Endothelial cell of umbilical vein (primary cell): ENCODE measurements around the gene MYO5B. TPM values are rescaled to one million over a fixed set of nuclear protein-coding genes. Genes with fewer than 3 reads are reported as not detected.

Source experiments
- BruUV-seq: library from RNA; stranded (reverse); fragments of 400-500 nt; replicated peaks from 2 replicates; lab custom pipeline; 2021; lab: Mats Ljungman, UMichigan
- CTCF ChIA-PET: fragments of 300-600, 350-600 bp; sonication (Branson Sonifier 250); formaldehyde crosslinking; loops from one replicate; lab custom pipeline; 2021; ENCODE audit warnings: antibody characterized with exemption, inconsistent platforms; lab: Charles Lee
- POLR2A ChIA-PET: fragments of 300-600, 350-600 bp; sonication (Branson Sonifier 250); formaldehyde crosslinking; loops from one replicate; lab custom pipeline; 2021; ENCODE audit warnings: antibody characterized with exemption, inconsistent platforms; lab: Charles Lee
- DNase-seq: peaks from one replicate; pipeline ENCODE4 v3.0.0-alpha.2; 2011; ENCODE audit warnings: low read depth, low spot score
- FAIRE-seq: peaks from 2 replicates; lab custom pipeline; 2011; peaks lifted over from hg19 to GRCh38; lab: Jason Lieb, UNC
- H2AFZ ChIP-seq: 2 replicates; pipeline ENCODE4 v1.6.0; 2012; ENCODE audit warnings: low read depth, low read length, control low read depth, inconsistent platforms
- H3K27ac ChIP-seq: 2 replicates; pipeline ENCODE4 v1.5.1; 2011; ENCODE audit warnings: low read depth, mild to moderate bottlenecking, control low read depth, low read length, moderate library complexity; ENCODE audit not compliant: insufficient read depth
- H3K27me3 ChIP-seq, 2 experiments: 2 replicates each; pipeline versions ENCODE4 v1.6.0 to v1.6.1; 2011; ENCODE audit warnings: low read length in 2 of 2, mixed read lengths in 1 of 2; ENCODE audit not compliant: control insufficient read depth in 2 of 2, insufficient read depth in 2 of 2
- H3K36me3 ChIP-seq, 2 experiments: 2 replicates in 1 of 2; 3 replicates in 1 of 2; pipeline ENCODE4 v1.5.1; 2011; ENCODE audit warnings: low read length in 2 of 2, mild to moderate bottlenecking in 1 of 2, moderate library complexity in 1 of 2; ENCODE audit not compliant: control insufficient read depth in 2 of 2, insufficient read depth in 2 of 2; ENCODE audit errors: extremely low read depth in 1 of 2
- H3K4me1 ChIP-seq: 3 replicates; pipeline ENCODE4 v1.5.1; 2011; ENCODE audit warnings: mild to moderate bottlenecking, low read length; ENCODE audit not compliant: control insufficient read depth, insufficient read depth; ENCODE audit errors: extremely low read depth
- H3K4me2 ChIP-seq: 2 replicates; pipeline ENCODE4 v1.6.1; 2011; ENCODE audit warnings: low read length, control low read depth, mixed read lengths; ENCODE audit not compliant: insufficient read depth
- H3K4me3 ChIP-seq, 3 experiments: fragments of 200-600 bp in 1 of 3; sonication (generic), shearing (Covaris generic) in 1 of 3; replicated peaks in 1 of 3; 2 replicates each; pipeline ENCODE4 v1.5.1; 2011 to 2016; ENCODE audit warnings: control low read depth in 3 of 3, low read length in 3 of 3, mild to moderate bottlenecking in 2 of 3, inconsistent platforms in 1 of 3, low read depth in 1 of 3, moderate library complexity in 1 of 3; ENCODE audit not compliant: insufficient read depth in 1 of 3
- H3K79me2 ChIP-seq: 2 replicates; pipeline ENCODE4 v1.6.0; 2012; ENCODE audit warnings: low read length, inconsistent platforms; ENCODE audit not compliant: control insufficient read depth, insufficient read depth
- H3K9ac ChIP-seq: replicated peaks from 2 replicates; pipeline ENCODE3; 2011; ENCODE audit warnings: low read length, control low read depth; ENCODE audit not compliant: insufficient read depth; ENCODE audit errors: extremely low read depth
- H3K9me1 ChIP-seq: replicated peaks from 3 replicates; pipeline ENCODE4 v1.6.0; 2011; ENCODE audit warnings: mild to moderate bottlenecking, low read length; ENCODE audit not compliant: control insufficient read depth, insufficient read depth; ENCODE audit errors: extremely low read depth
- H3K9me3 ChIP-seq: replicated peaks from 2 replicates; pipeline ENCODE4 v1.5.1; 2012; ENCODE audit warnings: low read length, inconsistent platforms; ENCODE audit not compliant: control insufficient read depth, insufficient read depth
- H4K20me1 ChIP-seq: replicated peaks from 2 replicates; pipeline ENCODE3; 2011; ENCODE audit warnings: mild to moderate bottlenecking, low read length; ENCODE audit not compliant: control insufficient read depth, insufficient read depth; ENCODE audit errors: extremely low read depth
- EZH2 ChIP-seq: IDR thresholded peaks from 2 replicates; pipeline ENCODE4 v1.6.1; 2012; ENCODE audit warnings: borderline replicate concordance, low read depth, mild to moderate bottlenecking, moderate library complexity, low read length, inconsistent platforms; ENCODE audit not compliant: severe bottlenecking
- FOS ChIP-seq: IDR thresholded peaks from 2 replicates; pipeline ENCODE4 v1.6.1; 2011; ENCODE audit warnings: mild to moderate bottlenecking, low read length, moderate library complexity, borderline replicate concordance; ENCODE audit not compliant: insufficient read depth
- GATA2 ChIP-seq: IDR thresholded peaks from 2 replicates; pipeline ENCODE4 v1.7.0; 2011; ENCODE audit warnings: low read depth, mild to moderate bottlenecking, moderate library complexity, mixed read lengths, low read length; ENCODE audit not compliant: insufficient read length, insufficient read depth
- JUN ChIP-seq: IDR thresholded peaks from 2 replicates; pipeline ENCODE4 v1.6.1; 2011; ENCODE audit warnings: borderline replicate concordance, low read depth; ENCODE audit not compliant: insufficient read length, insufficient read depth
- MYC ChIP-seq: IDR thresholded peaks from one replicate; pipeline ENCODE4 v1.6.1; 2011; ENCODE audit warnings: mild to moderate bottlenecking, low read depth, low read length
- POLR2A ChIP-seq: IDR thresholded peaks from 2 replicates; pipeline ENCODE4 v1.6.1; 2012; ENCODE audit warnings: low read depth, mild to moderate bottlenecking, control low read depth, low read length
- POLR2AphosphoS5 ChIP-seq: IDR thresholded peaks from 2 replicates; pipeline ENCODE4 v1.6.1; 2012; ENCODE audit warnings: low read depth, mild to moderate bottlenecking, control low read depth, low read length, moderate library complexity; ENCODE audit not compliant: insufficient read depth
- dilution Hi-C: fragments of 300-500 bp; cut with MboI; formaldehyde crosslinking; loops from one replicate; pipeline ENCODE4 v1.15.0; 2019; ENCODE audit warnings: low sequenced_read_pairs; ENCODE audit not compliant: extremely low pct_ligation_motif_present
- intact Hi-C: fragments of 100-400 bp; cut with micrococcal nuclease; formaldehyde crosslinking; loops from one replicate; pipeline ENCODE4 v1.10.0; 2022
- polyA plus RNA-seq, 4 experiments: library from polyadenylated mRNA; depleted of rRNA in 3 of 4; stranded (reverse) in 3 of 4; unstranded in 1 of 4; fragments of >200 nt; gene quantifications; 2 replicates each; pipeline versions ENCODE4 v1.2.1 to v1.2.3, GENCODE V29; 2011 to 2012; ENCODE audit warnings: missing spikeins in 1 of 4
- total RNA-seq: library from RNA; stranded (reverse); gene quantifications from 2 replicates; pipeline ENCODE4 v1.2.3, GENCODE V29; 2021
- TF ChIP-seq, protein P1 (sequence below), 2 donors: IDR thresholded peaks; 1 replicate in 1 of 2; 2 replicates in 1 of 2; pipeline ENCODE4 v1.5.1; 2011; ENCODE audit warnings: low read length in 2 of 2, mild to moderate bottlenecking in 2 of 2, moderate library complexity in 2 of 2, control low read depth in 1 of 2, inconsistent platforms in 1 of 2, low read depth in 1 of 2; ENCODE audit not compliant: insufficient read depth in 1 of 2; ENCODE audit errors: extremely low read depth in 1 of 2
- TF ChIP-seq, protein P2 (sequence below): IDR thresholded peaks from 2 replicates; pipeline ENCODE4 v1.6.1; 2011; ENCODE audit not compliant: insufficient read depth, insufficient read length

The MYO5B gene
- total and polyA plus RNA-seq, 2 donors (not counting 3 experiments of a cell fraction or from before 2014, with no cell fraction given): 0.54 to 1.1 TPM

DNA sequence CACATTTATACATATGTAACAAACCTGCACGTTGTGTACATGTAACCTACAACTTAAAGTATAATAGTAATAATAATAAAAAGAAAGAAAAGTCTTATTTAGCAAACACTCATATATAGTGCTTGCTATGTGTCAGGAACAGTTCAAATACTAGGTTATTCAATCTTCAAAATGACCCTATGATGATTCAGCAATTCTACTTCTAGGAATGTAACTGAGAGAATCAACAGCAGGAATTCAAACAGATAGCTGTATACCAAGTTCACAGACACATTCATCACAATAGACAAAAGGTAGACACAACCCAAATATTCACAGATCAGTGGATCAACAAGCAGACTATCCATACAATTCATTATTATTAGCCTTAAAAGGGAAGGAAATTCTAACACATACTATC lies 69.5 kb downstream of the MYO5B start:
- ChIA-PET CTCF (no interaction called here), POLR2A (no interaction called here)
- intact Hi-C loops (no loop called here), dilution Hi-C loops (no loop called here)
- TF ChIP-seq EZH2 (no peak), JUN (no peak), FOS (no peak), POLR2AphosphoS5 (no peak), MYC (no peak), GATA2 (no peak), POLR2A (no peak)
- TF ChIP-seq, protein P1, sequence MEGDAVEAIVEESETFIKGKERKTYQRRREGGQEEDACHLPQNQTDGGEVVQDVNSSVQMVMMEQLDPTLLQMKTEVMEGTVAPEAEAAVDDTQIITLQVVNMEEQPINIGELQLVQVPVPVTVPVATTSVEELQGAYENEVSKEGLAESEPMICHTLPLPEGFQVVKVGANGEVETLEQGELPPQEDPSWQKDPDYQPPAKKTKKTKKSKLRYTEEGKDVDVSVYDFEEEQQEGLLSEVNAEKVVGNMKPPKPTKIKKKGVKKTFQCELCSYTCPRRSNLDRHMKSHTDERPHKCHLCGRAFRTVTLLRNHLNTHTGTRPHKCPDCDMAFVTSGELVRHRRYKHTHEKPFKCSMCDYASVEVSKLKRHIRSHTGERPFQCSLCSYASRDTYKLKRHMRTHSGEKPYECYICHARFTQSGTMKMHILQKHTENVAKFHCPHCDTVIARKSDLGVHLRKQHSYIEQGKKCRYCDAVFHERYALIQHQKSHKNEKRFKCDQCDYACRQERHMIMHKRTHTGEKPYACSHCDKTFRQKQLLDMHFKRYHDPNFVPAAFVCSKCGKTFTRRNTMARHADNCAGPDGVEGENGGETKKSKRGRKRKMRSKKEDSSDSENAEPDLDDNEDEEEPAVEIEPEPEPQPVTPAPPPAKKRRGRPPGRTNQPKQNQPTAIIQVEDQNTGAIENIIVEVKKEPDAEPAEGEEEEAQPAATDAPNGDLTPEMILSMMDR (IDR thresholded peaks at IDR 0.05; ENCODE audit: extremely low read depth in 1 of 2, insufficient read depth in 1 of 2, low read depth in 1 of 2, low read length in 2 of 2): no peak
- TF ChIP-seq, protein P2, sequence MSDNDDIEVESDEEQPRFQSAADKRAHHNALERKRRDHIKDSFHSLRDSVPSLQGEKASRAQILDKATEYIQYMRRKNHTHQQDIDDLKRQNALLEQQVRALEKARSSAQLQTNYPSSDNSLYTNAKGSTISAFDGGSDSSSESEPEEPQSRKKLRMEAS: no peak
- DNase-seq: no peak
- Histone ChIP-seq H3K9me1 (no peaks in the 10 kb centered on the region), H4K20me1 (no peaks in the 10 kb centered on the region), H3K4me1 (no peaks in the 10 kb centered on the region), H3K4me3 (no peak overlapping the region), H3K27me3 (no peaks in the 10 kb centered on the region), H3K9ac (no peak overlapping the region), H3K79me2 (no peaks in the 10 kb centered on the region), H3K4me2 (no peak overlapping the region), H3K9me3 (no peaks in the 10 kb centered on the region), H2AFZ (no peak overlapping the region), H3K27ac (no peak overlapping the region), H3K36me3 (no peaks in the 10 kb centered on the region)
- BruUV-seq: no TSS peak
- FAIRE-seq: no peak
